Panc1 (cell line): ENCODE measurements around the gene POU4F3.

Experiments
- CTCF ChIP-seq: fragments of 450-650 bp; IDR thresholded peaks from 2 replicates; pipeline ENCODE4 v1.5.1; 2017; ENCODE audit warnings: mild to moderate bottlenecking
- POLR2AphosphoS5 ChIP-seq: IDR thresholded peaks from 2 replicates; pipeline ENCODE4 v1.6.1; 2012; ENCODE audit warnings: mild to moderate bottlenecking, low read depth, low read length, moderate library complexity
- REST ChIP-seq, 2 experiments: IDR thresholded peaks; 2 replicates each; pipeline ENCODE4 v1.6.1; 2011 to 2012; ENCODE audit warnings: low read depth in 2 of 2, control low read depth in 1 of 2, low read length in 1 of 2, mild to moderate bottlenecking in 1 of 2, moderate library complexity in 1 of 2; ENCODE audit not compliant: insufficient read depth in 1 of 2
- SIN3A ChIP-seq: IDR thresholded peaks from 2 replicates; pipeline ENCODE4 v1.6.1; 2012; ENCODE audit warnings: low read depth, mild to moderate bottlenecking, low read length, moderate library complexity, borderline replicate concordance; ENCODE audit not compliant: insufficient read depth

GRCh38 chr5:146306838-146307237 lies 31.8 kb upstream of the POU4F3 start:
- TF ChIP-seq CTCF (no peak), POLR2AphosphoS5 (no peak), REST (IDR thresholded peaks at IDR 0.05; ENCODE audit: insufficient read depth in 1 of 2, low read depth in 2 of 2, low read length in 1 of 2) (no peak), SIN3A (no peak)
